Pancreas (tissue), 10 donors: ENCODE results near the gene IRAK1. TPM values are rescaled to one million over a fixed set of nuclear protein-coding genes. Genes with fewer than 3 reads are reported as not detected.

Source experiments
- ATAC-seq, 4 donors: fragments of 200-7000 bp; cut with Tn5 transposase; one replicate each; pipeline versions ENCODE4 v1.8.0 to v1.9.1; 2020; ENCODE audit warnings: mild to moderate bottlenecking in 4 of 4, moderate library complexity in 4 of 4
- DNase-seq, 6 donors: peaks; one replicate each; pipeline ENCODE4 v3.0.0-alpha.2; 2020
- FAIRE-seq: peaks from 2 replicates; lab custom pipeline; 2012; peaks lifted over from hg19 to GRCh38; lab: Jason Lieb, UNC
- H3K27ac ChIP-seq, 4 donors: fragments of 200-600 bp; sonication (generic); 1 replicate in 3 of 4; 2 replicates in 1 of 4; pipeline versions ENCODE4 v1.5.0 to v1.8.0; 2020
- H3K27me3 ChIP-seq, 4 donors: fragments of 200-600 bp; one replicate each; pipeline ENCODE4 v1.8.0; 2021
- H3K36me3 ChIP-seq, 3 donors: fragments of 200-600 bp; sonication (generic) in 1 of 3; one replicate each; pipeline versions ENCODE4 v1.5.0 to v1.8.0; 2020 to 2021
- H3K4me1 ChIP-seq, 3 donors: fragments of 200-600 bp; one replicate each; pipeline ENCODE4 v1.8.0; 2021
- H3K4me3 ChIP-seq, 4 donors: fragments of 200-600 bp; sonication (generic) in 2 of 4; one replicate each; pipeline versions ENCODE4 v1.5.0 to v1.8.0; 2020 to 2021
- H3K9me3 ChIP-seq, 4 donors: fragments of 200-600 bp; one replicate each; pipeline ENCODE4 v1.8.0; 2021
- WGBS, 2 donors: extraction: QIAGEN DNeasy Blood & Tissue Kit; methylation state at CpG; one replicate each; pipeline ENCODE4 v1.1.7; 2013; 5-methylcytosine and 5-hydroxymethylcytosine counted together
- intact Hi-C, 3 donors: fragments of 100-400 bp; cut with DNase I; formaldehyde crosslinking; loops; one replicate each; pipeline versions ENCODE4 v1.11.1 to v1.14.2; 2022
- polyA plus RNA-seq, 2 donors: library from polyadenylated mRNA; stranded (reverse); fragments of 200-250 nt; gene quantifications; one replicate each; pipeline ENCODE4 v1.2.3, GENCODE V29; 2013
- total RNA-seq, 6 donors: library from RNA; stranded (reverse); fragmentation: NEBNext Ultra II Directional in 4 of 6; extraction: Animal tissue kit (Norgen Biotek cat#: 25700) in 4 of 6; gene quantifications; one replicate each; pipeline versions ENCODE4 v1.2.1 to v1.2.4, GENCODE V29; 2021 to 2023
- TF ChIP-seq, protein P1 (sequence below), 4 donors: fragments of 200-600 bp; sonication (generic) in 3 of 4; IDR thresholded peaks; one replicate each; pipeline versions ENCODE4 v1.5.0 to v1.8.0; 2021; ENCODE audit warnings: antibody characterized with exemption in 4 of 4
- donor health status: healthy with polysubstance abuse.
- donor health status: DM: no; HTN: no; CAD: no; lungs with moderate emphysema.
- donor health status: DM: no; HTN: no; CAD: no.
- donor health status: control.
- donor health status: control.
- donor health status: Bipolar disorder and iron deficiency.
- donor health status: DM: yes; HTN: yes; CAD: no.
- donor health status: DM: no; HTN: no; CAD: no.
- donor health status: DM: no; HTN: no; CAD: no.
- donor health status: DM: yes; HTN: yes; CAD: no.

IRAK1 gene
- total and polyA plus RNA-seq, 8 donors, result 35.8 to 103 (median 60.4) TPM

DNA sequence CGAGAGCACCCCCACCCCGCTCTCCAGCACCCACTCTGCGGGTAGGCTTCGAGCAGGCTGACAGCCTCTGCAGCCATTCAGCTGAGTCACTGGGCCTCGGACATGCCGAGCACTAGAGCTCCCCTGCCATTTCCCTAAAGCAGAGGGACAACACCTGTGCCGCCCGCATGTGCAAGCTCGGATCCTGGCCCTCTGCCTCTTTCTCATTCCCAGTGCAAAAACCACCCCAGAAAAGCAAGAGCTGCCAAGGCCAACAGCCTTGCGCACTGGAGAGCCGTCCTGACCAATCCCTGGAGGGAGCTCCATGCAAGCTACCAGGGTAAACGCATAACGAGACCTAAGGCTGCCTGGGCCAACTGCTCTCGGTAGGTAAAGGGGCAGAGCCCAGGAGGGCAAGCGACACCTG is 53.4 kb downstream of the IRAK1 start:
- Histone ChIP-seq H3K4me1 (peaks cover 0 to 6% (median 0%) of the 10 kb centered on the region in 3 donors), H3K27ac (peak overlapping the region in 3 of 4 donors; percentile 1 to 28 (median 19)), H3K9me3 (no peaks in the 10 kb centered on the region), H3K27me3 (no peaks in the 10 kb centered on the region), H3K36me3 (peaks cover 0 to 8% (median 6%) of the 10 kb centered on the region in 3 donors), H3K4me3 (no peak overlapping the region)
- TF ChIP-seq, protein P1, sequence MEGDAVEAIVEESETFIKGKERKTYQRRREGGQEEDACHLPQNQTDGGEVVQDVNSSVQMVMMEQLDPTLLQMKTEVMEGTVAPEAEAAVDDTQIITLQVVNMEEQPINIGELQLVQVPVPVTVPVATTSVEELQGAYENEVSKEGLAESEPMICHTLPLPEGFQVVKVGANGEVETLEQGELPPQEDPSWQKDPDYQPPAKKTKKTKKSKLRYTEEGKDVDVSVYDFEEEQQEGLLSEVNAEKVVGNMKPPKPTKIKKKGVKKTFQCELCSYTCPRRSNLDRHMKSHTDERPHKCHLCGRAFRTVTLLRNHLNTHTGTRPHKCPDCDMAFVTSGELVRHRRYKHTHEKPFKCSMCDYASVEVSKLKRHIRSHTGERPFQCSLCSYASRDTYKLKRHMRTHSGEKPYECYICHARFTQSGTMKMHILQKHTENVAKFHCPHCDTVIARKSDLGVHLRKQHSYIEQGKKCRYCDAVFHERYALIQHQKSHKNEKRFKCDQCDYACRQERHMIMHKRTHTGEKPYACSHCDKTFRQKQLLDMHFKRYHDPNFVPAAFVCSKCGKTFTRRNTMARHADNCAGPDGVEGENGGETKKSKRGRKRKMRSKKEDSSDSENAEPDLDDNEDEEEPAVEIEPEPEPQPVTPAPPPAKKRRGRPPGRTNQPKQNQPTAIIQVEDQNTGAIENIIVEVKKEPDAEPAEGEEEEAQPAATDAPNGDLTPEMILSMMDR (IDR thresholded peaks at IDR 0.05), result no peak
- WGBS, 2 donors, result 27 to 59% methylated on average over 15 of the region's 15 CpGs
- peak in 5 of 6 donors; percentile 58 to 79 (median 73) for DNase-seq
- FAIRE-seq, result no peak
- ATAC-seq, result peak; percentile 4 to 48 (median 30)
- intact Hi-C loops, result no loop called here

DNA sequence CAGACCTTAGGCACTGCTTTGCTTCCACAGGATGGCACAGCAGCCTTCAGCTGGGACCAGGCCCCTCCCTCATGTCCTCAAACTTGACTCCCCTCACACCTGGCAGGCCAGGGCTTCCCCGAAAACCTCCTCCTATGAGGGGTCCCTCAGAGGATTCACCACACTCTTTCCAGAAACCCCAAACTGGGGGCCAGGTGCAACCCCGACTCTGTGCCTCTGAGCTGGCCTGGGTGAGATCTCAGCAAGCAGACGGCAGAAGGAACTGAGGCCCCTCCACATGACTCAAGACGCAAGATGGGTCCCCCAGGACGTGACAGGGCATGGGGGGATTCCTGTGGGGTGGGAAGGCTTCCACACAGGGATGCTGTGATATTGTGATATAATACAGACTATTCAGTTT is 54.3 kb downstream of the IRAK1 start:
- TF ChIP-seq, protein P1 (IDR thresholded peaks at IDR 0.05), result no peak
- peaks cover 0 to 16% (median 7%) of the 10 kb centered on the region in 3 donors for H3K36me3 ChIP-seq
- ATAC-seq, result no peak
- peaks cover 0 to 6% (median 0%) of the 10 kb centered on the region in 3 donors for H3K4me1 ChIP-seq
- H3K9me3 ChIP-seq, result no peaks in the 10 kb centered on the region
- H3K27me3 ChIP-seq, result no peaks in the 10 kb centered on the region
- 80 to 81% methylated on average over 5 of the region's 5 CpGs for whole genome bisulfite sequencing, 2 donors
- H3K4me3 ChIP-seq, result no peak overlapping the region
- H3K27ac ChIP-seq, result peak overlapping the region in 1 of 4 donors; percentile 28
- peak in 1 of 6 donors; percentile 44 for DNase-seq
- no peak for FAIRE-seq
- intact Hi-C loops, result no loop called here

DNA sequence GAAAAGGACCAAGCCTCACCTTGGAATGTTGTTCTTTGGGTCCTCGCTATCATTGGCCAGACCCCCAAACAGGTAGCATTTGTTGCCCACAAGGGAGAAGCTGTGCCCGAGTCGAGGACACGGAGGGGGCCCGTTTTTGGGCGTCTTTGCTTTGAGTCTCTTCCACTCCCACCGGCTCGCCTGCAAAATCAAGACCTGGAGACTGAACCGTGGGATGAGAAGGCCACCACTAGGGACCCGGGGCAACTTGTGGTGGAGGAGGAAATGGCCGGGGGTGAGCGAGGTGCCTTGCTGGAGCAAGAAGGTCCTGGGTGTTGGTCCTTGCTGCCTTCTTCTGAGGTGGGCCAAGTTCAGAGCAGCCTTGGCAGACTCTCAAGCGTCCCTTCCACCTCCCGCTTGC is 55.6 kb downstream of the IRAK1 start:
- no peaks in the 10 kb centered on the region for H3K27me3 ChIP-seq
- TF ChIP-seq, protein P1 (IDR thresholded peaks at IDR 0.05), result no peak
- DNase-seq, result peak in 1 of 6 donors; percentile 49
- no peak for FAIRE-seq
- 91 to 92% methylated on average over 14 of the region's 14 CpGs for WGBS, 2 donors
- H3K27ac ChIP-seq, result no peak overlapping the region
- H3K9me3 ChIP-seq, result no peaks in the 10 kb centered on the region
- ATAC-seq, result no peak
- no peak overlapping the region for H3K4me3 ChIP-seq
- intact Hi-C loops, result no loop called here
- peaks cover 0 to 27% (median 11%) of the 10 kb centered on the region in 3 donors for H3K36me3 ChIP-seq
- peaks cover 0 to 1% (median 0%) of the 10 kb centered on the region in 3 donors for H3K4me1 ChIP-seq

DNA sequence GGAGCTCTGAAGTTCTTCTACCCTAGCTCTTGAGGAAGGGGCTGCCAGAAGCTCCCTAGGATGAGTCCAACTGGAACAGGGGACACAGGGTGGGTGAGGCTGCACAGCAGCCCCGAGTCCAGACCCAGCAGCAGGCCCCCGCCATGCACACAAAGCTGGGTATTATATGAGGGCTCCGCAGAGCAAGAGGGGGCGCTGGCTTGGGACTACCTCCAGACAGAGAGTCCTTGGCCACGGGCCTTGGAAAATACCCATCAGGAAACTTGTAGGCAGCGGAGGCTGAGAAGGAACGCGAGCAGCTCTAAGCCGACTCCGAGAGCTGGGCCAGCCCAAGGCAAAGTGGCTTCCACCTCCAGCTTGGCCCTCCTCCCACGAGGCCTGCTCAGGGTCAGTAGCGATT is 56.2 kb downstream of the IRAK1 start:
- H3K9me3 ChIP-seq, result no peaks in the 10 kb centered on the region
- DNase-seq (peak in 1 of 6 donors; percentile 39), ATAC-seq (no peak), FAIRE-seq (no peak)
- WGBS, 2 donors, result 88 to 90% methylated on average over 12 of the region's 12 CpGs
- H3K27ac ChIP-seq, result no peak overlapping the region
- H3K4me3 ChIP-seq, result no peak overlapping the region
- TF ChIP-seq, protein P1 (IDR thresholded peaks at IDR 0.05), result no peak
- H3K4me1 ChIP-seq, result no peaks in the 10 kb centered on the region
- intact Hi-C loops, result no loop called here
- no peaks in the 10 kb centered on the region for H3K27me3 ChIP-seq
- H3K36me3 ChIP-seq, result peaks cover 0 to 29% (median 11%) of the 10 kb centered on the region in 3 donors

DNA sequence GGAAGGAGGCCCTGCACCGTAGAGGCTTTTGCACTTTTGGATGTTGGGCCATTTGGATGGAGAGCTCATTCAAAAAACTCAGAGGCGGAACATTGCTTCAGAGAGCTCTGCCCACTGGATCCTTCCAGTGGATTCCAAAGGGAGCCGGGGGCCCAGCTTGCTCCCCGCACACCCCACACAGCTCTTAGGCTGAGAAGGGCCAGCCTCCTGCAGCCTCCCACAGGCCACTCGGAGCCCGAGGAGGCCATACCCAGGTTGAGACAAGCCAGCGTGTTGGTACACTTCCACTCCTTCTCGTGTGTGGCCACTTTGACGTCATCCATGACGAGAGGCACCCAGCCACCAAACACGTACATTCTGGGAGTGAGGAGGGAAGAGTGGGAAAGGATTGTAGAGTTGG is 58.4 kb downstream of the IRAK1 start:
- H3K4me3 ChIP-seq, result no peak overlapping the region
- H3K4me1 ChIP-seq, result no peaks in the 10 kb centered on the region
- no peaks in the 10 kb centered on the region for H3K9me3 ChIP-seq
- FAIRE-seq (no peak), ATAC-seq (no peak), DNase-seq (peak in 1 of 6 donors; percentile 53)
- peaks cover 0 to 44% (median 13%) of the 10 kb centered on the region in 3 donors for H3K36me3 ChIP-seq
- no peak overlapping the region for H3K27ac ChIP-seq
- intact Hi-C loops, result no loop called here
- TF ChIP-seq, protein P1 (IDR thresholded peaks at IDR 0.05), result no peak
- 91 to 92% methylated on average over 11 of the region's 11 CpGs for WGBS, 2 donors
- no peaks in the 10 kb centered on the region for H3K27me3 ChIP-seq
